PC-9 (cell line): Measurements from ENCODE around the gene CALN1. TPM values are rescaled to one million over a fixed set of nuclear protein-coding genes. Genes with fewer than 3 reads are reported as not detected.
A peak's percentile ranks its signal among the peaks of the same experiment; 100 is the strongest.

ENCODE experiments used
- BruUV-seq: library from RNA; stranded (reverse); fragments of 400-500 nt; replicated peaks from 2 replicates; lab custom pipeline; 2021; lab: Mats Ljungman, UMichigan
- CTCF ChIA-PET: fragments of 300-600 bp; sonication (Branson Sonifier 250); formaldehyde crosslinking; loops from one replicate; lab custom pipeline; 2022; ENCODE audit warnings: antibody characterized with exemption; lab: Charles Lee
- POLR2A ChIA-PET: fragments of 300-600 bp; sonication (Branson Sonifier 250); formaldehyde crosslinking; loops from one replicate; lab custom pipeline; 2022; ENCODE audit warnings: antibody characterized with exemption; ENCODE audit not compliant: unreplicated experiment; lab: Charles Lee
- DNase-seq, 2 experiments: peaks; one replicate each; pipeline versions ENCODE4 v3.0.0 to v3.0.0-alpha.2; 2015 to 2022; ENCODE audit warnings: mixed read lengths in 1 of 2
- H2AFZ ChIP-seq: fragments of 200-600 bp; sonication (generic); 2 replicates; pipeline ENCODE4 v1.8.1; 2017; ENCODE audit warnings: antibody characterized with exemption
- H3F3A ChIP-seq: fragments of 200-600 bp; sonication (generic); 2 replicates; pipeline ENCODE4 v1.8.1; 2017; ENCODE audit warnings: antibody characterized with exemption, mild to moderate bottlenecking, low read depth; ENCODE audit not compliant: insufficient read depth
- H3K27ac ChIP-seq: fragments of 200-600 bp; sonication (generic); 2 replicates; pipeline ENCODE4 v1.6.1; 2016; ENCODE audit warnings: mixed run types
- H3K27me3 ChIP-seq: fragments of 200-600 bp; sonication (generic); 2 replicates; pipeline ENCODE4 v1.6.1; 2016; ENCODE audit warnings: low read depth, mixed run types; ENCODE audit not compliant: insufficient read depth
- H3K36me3 ChIP-seq: fragments of 200-600 bp; sonication (generic); 2 replicates; pipeline ENCODE4 v1.6.1; 2016; ENCODE audit warnings: low read depth, mixed run types
- H3K4me1 ChIP-seq: fragments of 200-600 bp; sonication (generic); replicated peaks from 2 replicates; pipeline ENCODE4 v1.6.1; 2016; ENCODE audit warnings: mixed run types; ENCODE audit not compliant: insufficient read depth
- H3K4me2 ChIP-seq: fragments of 200-600 bp; sonication (generic); 2 replicates; pipeline ENCODE4 v1.6.1; 2017; ENCODE audit warnings: mixed run types
- H3K4me3 ChIP-seq: fragments of 200-600 bp; sonication (generic); 2 replicates; pipeline ENCODE4 v1.6.1; 2016; ENCODE audit warnings: mixed run types
- H3K79me2 ChIP-seq: fragments of 200-600 bp; sonication (generic); 2 replicates; pipeline ENCODE4 v1.6.1; 2017; ENCODE audit warnings: low read depth, mixed run types
- H3K9me2 ChIP-seq: fragments of 200-600 bp; sonication (generic); 2 replicates; pipeline ENCODE4 v1.8.1; 2017; ENCODE audit warnings: mild to moderate bottlenecking; ENCODE audit not compliant: insufficient read depth
- H3K9me3 ChIP-seq: fragments of 200-600 bp; sonication (generic); 2 replicates; pipeline ENCODE4 v1.8.1; 2016; ENCODE audit warnings: low read depth; ENCODE audit not compliant: insufficient read depth
- H4K20me1 ChIP-seq: fragments of 200-600 bp; sonication (generic); 2 replicates; pipeline ENCODE4 v1.8.1; 2017; ENCODE audit not compliant: insufficient read depth
- CTCF ChIP-seq: fragments of 200-600 bp; sonication (generic); conservative IDR thresholded peaks from 2 replicates; pipeline ENCODE4 v1.6.1; 2017; ENCODE audit warnings: mixed run types, antibody characterized with exemption, mild to moderate bottlenecking, moderate library complexity
- EZH2 ChIP-seq: fragments of 200-600 bp; sonication (generic); IDR thresholded peaks from 2 replicates; pipeline ENCODE4 v1.8.0; 2017; ENCODE audit warnings: antibody characterized with exemption, low read depth
- intact Hi-C: fragments of 100-400 bp; cut with micrococcal nuclease; formaldehyde crosslinking; loops from one replicate; pipeline ENCODE4 v1.10.0; 2022; ENCODE audit not compliant: unreplicated experiment
- total RNA-seq: library from RNA; stranded (reverse); gene quantifications from 2 replicates; pipeline ENCODE4 v1.2.3, GENCODE V29; 2021

Gene CALN1
- total RNA-seq, 1 experiment from 2014 or later, result not detected

GRCh38 chr7:71885487-71885886 lies 526.7 kb downstream of the CALN1 start:
- no peaks in the 10 kb centered on the region for H3K9me3 ChIP-seq
- H3K36me3 ChIP-seq, result no peaks in the 10 kb centered on the region
- H3K4me2 ChIP-seq, result no peak overlapping the region
- no peak for DNase-seq
- no peaks in the 10 kb centered on the region for H3F3A ChIP-seq
- no peak overlapping the region for H2AFZ ChIP-seq
- no peak overlapping the region for H3K27ac ChIP-seq
- H3K27me3 ChIP-seq, result peaks cover 28% of the 10 kb centered on the region
- CTCF ChIA-PET, result no interaction called here
- no peaks in the 10 kb centered on the region for H3K4me1 ChIP-seq
- intact Hi-C loops, result no loop called here
- TF ChIP-seq EZH2 (no peak), CTCF (no peak)
- no peaks in the 10 kb centered on the region for H3K79me2 ChIP-seq
- POLR2A ChIA-PET, result no interaction called here
- H3K9me2 ChIP-seq, result no peaks in the 10 kb centered on the region
- no peak overlapping the region for H3K4me3 ChIP-seq
- no TSS peak for BruUV-seq
- H4K20me1 ChIP-seq, result no peaks in the 10 kb centered on the region; the same call in 1 of the 2 replicates

- POLR2A ChIA-PET, result no interaction called here
- Histone ChIP-seq H3K36me3 (no peaks in the 10 kb centered on the region), H3K4me3 (no peak overlapping the region), H3K4me2 (no peak overlapping the region), H3K27me3 (peaks cover 28% of the 10 kb centered on the region), H3K27ac (no peak overlapping the region), H2AFZ (no peak overlapping the region), H4K20me1 (no peaks in the 10 kb centered on the region; the same call in 1 of the 2 replicates), H3K4me1 (no peaks in the 10 kb centered on the region), H3K9me2 (no peaks in the 10 kb centered on the region), H3K9me3 (no peaks in the 10 kb centered on the region), H3F3A (no peaks in the 10 kb centered on the region), H3K79me2 (no peaks in the 10 kb centered on the region)
- no peak for TF ChIP-seq CTCF
- no peak for TF ChIP-seq EZH2
- intact Hi-C loops, result no loop called here
- BruUV-seq, result no TSS peak
- CTCF ChIA-PET, result no interaction called here
- DNase-seq, result no peak
Measured at GRCh38 chr7:71883415-71883814, 528.7 kb downstream of the CALN1 start.

- no peaks in the 10 kb centered on the region for H3K79me2 ChIP-seq
- H3K27ac ChIP-seq, result no peak overlapping the region
- no TSS peak for BruUV-seq
- intact Hi-C loops, result no loop called here
- ChIA-PET CTCF (no interaction called here), POLR2A (no interaction called here)
- H3K27me3 ChIP-seq, result peaks cover 25% of the 10 kb centered on the region
- H2AFZ ChIP-seq, result no peak overlapping the region
- H3K4me1 ChIP-seq, result no peaks in the 10 kb centered on the region
- no peaks in the 10 kb centered on the region for H3K9me3 ChIP-seq
- no peaks in the 10 kb centered on the region for H3K36me3 ChIP-seq
- no peaks in the 10 kb centered on the region for H4K20me1 ChIP-seq
- H3K4me2 ChIP-seq, result no peak overlapping the region
- TF ChIP-seq CTCF (peak; percentile 41), EZH2 (no peak)
- no peaks in the 10 kb centered on the region for H3F3A ChIP-seq
- H3K4me3 ChIP-seq, result no peak overlapping the region
- DNase-seq, result no peak
- no peaks in the 10 kb centered on the region for H3K9me2 ChIP-seq
Measured at GRCh38 chr7:71871446-71871845, 540.7 kb downstream of the CALN1 start.
